ENCODE measurements around the gene DNAH9. TPM values are rescaled to one million over a fixed set of nuclear protein-coding genes. Genes with fewer than 3 reads are reported as not detected.
"Not testable (repeated sequence)": the region's sequence is repeated elsewhere in the genome, so short reads cannot be mapped to it uniquely, and the experiment has no call there.

The DNAH9 gene
- total RNA-seq, 1 donor from 2014 or later: 1.9 TPM

DNA sequence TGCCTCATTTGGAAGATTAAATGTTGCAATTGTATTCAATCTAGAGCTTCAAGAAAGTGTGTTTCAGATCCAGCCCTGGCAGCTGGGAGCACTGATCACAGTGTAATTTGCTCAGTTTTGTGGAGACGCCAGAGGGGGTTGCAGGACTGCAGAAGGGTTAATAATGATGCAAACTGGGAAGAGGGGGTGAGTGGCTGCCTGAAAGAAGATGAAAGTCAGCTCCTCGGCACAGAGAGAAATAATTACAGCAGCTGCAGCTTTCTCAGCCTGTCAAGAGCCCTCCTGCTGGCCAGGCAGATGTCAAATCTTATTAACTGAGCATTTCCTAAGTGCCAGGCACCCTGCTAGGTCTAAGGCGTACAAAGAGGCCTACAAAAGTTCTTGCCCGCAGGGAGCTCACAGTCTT lies 301.3 kb downstream of the DNAH9 start:
- DNase-seq (ENCODE audit: low spot score): no peak

DNA sequence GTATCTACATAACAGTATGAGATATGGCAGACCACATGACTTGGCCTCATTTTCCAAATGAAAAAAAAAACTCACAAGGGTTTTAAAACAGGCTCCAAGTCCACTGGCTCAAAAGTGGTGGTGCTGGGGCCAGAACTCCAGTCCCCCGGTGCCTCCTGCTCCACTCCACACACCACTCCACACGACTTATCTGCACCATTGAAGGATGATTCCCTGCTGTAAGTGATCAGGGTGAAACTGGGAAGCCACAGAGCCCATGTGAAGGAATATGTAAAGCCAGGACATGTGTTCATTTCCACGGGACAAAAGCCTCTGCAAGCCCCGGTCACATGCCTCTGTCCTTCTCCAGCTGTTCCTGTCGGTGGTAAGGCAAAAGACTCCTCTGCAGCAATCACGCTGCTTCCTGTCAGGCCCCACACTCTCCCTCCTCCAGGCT lies 301.8 kb downstream of the DNAH9 start:
- DNase-seq (ENCODE audit: low spot score): peak; percentile 42

- DNase-seq (ENCODE audit: low spot score): no peak
Measured at GRCh38 chr17:11900655-11901054, 302.4 kb downstream of the DNAH9 start.

GRCh38 chr17:11901931-11902330 lies 303.7 kb downstream of the DNAH9 start:
- DNase-seq (ENCODE audit: low spot score): no peak

DNA sequence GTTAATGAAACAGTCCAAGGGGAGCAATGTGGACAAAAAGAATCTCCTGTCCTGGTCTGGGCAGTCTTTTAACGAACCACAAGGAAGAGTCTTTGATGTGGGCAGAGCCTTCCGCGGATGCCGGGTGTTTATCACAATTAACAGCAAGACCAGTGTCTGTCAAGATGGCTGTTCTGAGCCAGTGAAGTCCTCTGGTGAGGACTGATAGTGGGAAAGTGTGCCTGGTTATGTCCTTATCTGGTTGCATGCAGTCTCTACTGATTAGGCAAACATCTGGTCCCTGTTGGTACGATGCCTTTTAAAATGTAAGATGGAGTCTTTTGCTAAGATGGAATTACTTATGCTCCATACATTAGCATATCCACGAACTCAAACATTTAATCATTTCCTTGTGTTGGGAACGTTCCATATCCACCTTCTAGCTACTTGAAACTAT lies 310.5 kb downstream of the DNAH9 start:
- no peak for DNase-seq (ENCODE audit: low spot score)

DNA sequence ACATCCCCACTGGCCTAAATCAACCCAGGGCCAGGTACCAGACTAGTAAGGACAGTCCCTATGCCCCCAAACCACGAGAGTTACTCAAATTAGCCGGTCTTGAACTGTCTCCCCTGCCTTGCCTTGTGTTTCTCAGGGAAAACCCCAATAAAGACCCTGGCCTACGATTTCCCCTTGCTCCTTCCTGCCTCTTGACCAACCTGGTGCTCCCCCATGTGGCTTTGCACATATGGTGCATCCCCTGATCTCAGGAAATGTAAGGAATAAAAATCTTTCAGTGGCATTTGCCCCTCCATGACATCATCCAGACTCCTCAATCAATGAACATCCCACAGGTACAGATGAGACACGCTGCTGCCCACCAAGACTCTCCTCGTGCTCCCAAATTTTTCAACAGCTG lies 311.1 kb downstream of the DNAH9 start:
- DNase-seq (ENCODE audit: low spot score): no peak

- DNase-seq (ENCODE audit: low spot score): no peak
Measured at GRCh38 chr17:11916091-11916490, 317.8 kb downstream of the DNAH9 start.

- no peak for DNase-seq (ENCODE audit: low spot score)
Measured at GRCh38 chr17:11917415-11917814, 319.1 kb downstream of the DNAH9 start.

DNA sequence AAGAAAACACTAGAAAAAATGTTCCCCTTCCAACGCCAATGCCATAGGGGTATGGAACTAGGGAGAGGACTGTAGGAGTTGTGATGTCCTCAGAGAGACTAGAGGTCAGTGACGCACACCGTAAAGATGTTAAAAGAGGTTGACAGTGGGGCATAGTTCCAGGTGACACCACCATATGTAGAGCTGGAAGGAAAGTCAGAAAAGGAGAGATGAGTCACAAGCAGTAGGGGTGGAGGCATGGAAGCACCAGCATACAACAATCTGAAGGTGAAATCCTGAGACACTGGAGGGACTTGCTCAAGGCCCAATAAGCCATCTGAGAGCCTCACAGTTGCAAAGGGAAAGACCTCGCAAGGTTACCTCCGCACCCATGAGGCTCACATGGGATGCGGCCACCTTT lies 323.0 kb downstream of the DNAH9 start:
- DNase-seq (ENCODE audit: low spot score): no peak

- no peak for DNase-seq (ENCODE audit: low spot score)
Measured at GRCh38 chr17:11922638-11923037, 324.4 kb downstream of the DNAH9 start.

DNA sequence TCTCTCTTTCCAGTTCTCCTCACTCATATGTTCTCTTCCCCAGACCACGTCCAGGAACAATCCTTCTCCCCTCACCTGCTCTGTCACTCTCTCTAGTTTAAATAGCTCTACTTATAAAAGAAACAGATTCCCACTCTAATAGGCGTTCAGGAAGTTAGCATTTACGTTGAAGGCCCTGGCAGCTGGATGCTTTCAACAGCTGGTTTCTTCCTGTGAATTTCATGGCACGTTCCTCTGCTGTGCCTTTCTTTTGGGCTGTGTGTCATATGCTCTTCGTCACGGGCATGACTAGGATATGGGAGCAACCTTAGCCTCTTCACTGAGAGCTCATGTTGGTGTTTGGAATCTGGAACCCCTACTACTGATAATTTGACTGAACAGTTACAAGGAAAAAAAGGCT lies 325.8 kb downstream of the DNAH9 start:
- no peak for DNase-seq (ENCODE audit: low spot score)

GRCh38 chr17:11925262-11926021 lies 327.2 kb downstream of the DNAH9 start:
- no peak for DNase-seq (ENCODE audit: low spot score)

GRCh38 chr17:11928436-11928835 lies 330.2 kb downstream of the DNAH9 start:
- peak; percentile 11 for DNase-seq (ENCODE audit: low spot score)

DNA sequence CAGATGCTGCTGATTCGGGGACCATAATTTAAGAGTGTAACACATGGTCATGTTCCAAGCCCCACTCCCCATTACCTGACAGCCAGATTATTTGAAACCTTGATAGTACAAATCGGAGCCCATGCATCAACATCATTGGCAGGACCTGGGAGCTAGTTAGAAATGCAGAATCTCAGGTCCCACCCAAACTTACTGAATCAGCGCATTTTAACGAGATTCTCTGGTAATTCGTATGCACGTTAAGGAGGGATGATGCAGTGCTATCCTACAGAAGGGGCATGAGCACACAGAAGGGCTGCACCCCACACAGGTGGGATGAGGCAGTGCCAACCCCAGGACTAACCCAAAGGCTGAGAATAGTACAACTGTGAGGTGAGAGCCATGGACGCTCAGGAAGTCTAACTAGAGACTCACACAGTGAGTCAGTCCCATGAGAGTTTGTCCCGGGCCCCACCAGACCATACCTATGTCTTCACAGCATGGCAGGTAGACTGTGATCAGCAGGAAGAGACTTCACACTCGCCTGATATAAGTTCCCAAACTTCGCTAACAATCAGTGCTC lies 334.1 kb downstream of the DNAH9 start:
- no peak for DNase-seq (ENCODE audit: low spot score)

GRCh38 chr17:11935734-11936406 lies 337.6 kb downstream of the DNAH9 start:
- DNase-seq (ENCODE audit: low spot score): peak; percentile 72

GRCh38 chr17:11940904-11941303 lies 342.6 kb downstream of the DNAH9 start:
- DNase-seq (ENCODE audit: low spot score): no peak

DNA sequence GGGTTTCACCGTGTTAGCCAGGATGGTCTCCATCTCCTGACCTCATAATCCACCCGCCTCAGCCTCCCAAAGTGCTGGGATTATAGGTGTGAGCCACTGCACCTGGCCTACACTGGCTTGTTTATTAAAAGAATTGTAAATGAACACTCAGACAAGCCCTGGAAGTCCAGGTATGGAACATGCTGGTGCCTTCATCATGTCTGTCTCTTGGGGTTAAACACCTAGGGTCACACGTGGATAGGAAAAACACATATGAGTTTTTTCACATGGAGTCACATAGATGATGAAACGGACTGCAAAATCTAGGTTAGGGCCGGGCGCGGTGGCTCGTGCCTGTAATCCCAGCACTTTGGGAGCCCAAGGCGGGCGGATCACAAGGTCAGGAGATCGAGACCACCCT lies 344.8 kb downstream of the DNAH9 start:
- DNase-seq (ENCODE audit: low spot score): not testable (repeated sequence)

DNA sequence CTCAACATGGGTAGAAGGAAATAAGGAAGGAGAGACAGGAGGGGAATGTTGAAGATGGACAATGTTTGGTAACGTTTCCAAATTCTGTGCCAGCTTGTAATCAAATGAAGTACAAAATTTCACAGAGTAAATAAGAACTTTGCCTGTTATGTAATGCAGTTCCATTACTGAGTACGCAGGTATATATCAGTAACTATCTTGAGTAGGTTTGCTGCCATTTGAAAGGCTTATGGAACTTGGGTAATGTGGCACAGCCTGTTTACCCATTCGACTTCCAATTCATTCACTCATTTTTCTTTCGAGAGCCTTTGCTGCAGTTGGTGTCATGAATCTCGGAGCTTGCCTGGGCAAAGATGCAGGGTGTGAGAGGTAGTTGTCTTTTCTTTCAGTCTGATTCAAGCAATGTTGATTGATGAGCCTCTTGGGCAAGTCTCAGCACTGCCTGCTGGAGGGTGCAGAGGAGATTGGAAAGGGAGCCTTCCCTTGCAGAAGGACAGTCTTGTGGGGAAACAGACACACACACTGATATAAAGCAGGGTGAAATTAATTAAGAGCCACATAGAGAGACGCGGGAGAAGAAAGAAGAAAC lies 345.6 kb downstream of the DNAH9 start:
- peak; percentile 44 for DNase-seq (ENCODE audit: low spot score)

GRCh38 chr17:11944587-11944986 lies 346.3 kb downstream of the DNAH9 start:
- no peak for DNase-seq (ENCODE audit: low spot score)

DNA sequence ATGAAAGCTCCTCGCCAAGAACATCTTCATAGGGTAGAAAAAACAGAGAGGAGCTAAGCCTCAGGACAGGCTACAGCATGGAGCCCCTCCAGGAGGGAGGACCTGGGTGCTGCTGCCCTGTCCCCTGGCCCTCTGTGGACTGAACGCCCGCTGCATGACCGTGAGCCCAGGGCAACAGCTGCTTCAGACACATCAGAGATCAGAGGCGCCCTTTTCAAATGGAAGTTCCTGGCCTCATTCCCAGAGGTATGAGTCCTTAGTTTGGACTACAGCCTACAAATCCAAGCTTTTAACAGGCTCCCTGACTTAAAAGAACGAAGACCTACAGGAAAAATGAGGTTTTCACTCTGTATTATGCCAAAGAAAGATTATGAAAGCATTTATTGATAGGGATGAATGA lies 350.5 kb downstream of the DNAH9 start:
- peak; percentile 92 for DNase-seq (ENCODE audit: low spot score)

- DNase-seq (ENCODE audit: low spot score): not testable (repeated sequence)
Measured at GRCh38 chr17:11949571-11949970, 351.3 kb downstream of the DNAH9 start.

GRCh38 chr17:11950771-11951519 lies 352.7 kb downstream of the DNAH9 start:
- DNase-seq (ENCODE audit: low spot score): no peak

Measured in umbilical cord (tissue), 2 donors.